Stimulated activated CD4-positive, alpha-beta T cell treated with anti-CD3 and anti-CD28 coated beads, TNF-alpha, amount 100 ng/mL, for 4 hours (primary cell): ENCODE data around the gene SLC25A12.

Source experiments
- DNase-seq, 3 experiments: peaks; one replicate each; pipeline ENCODE4 v3.0.0-alpha.2; 2020; ENCODE audit warnings: low read depth in 3 of 3

Gene SLC25A12

GRCh38 chr2:171889808-171890207 is 4.2 kb downstream of the SLC25A12 start:
- DNase-seq = no peak

- DNase-seq = no peak
These were observed 4.7 kb downstream of the SLC25A12 start for GRCh38 chr2:171889333-171889732.

- no peak for DNase-seq
These were observed 10.7 kb downstream of the SLC25A12 start for GRCh38 chr2:171883275-171883893.

- DNase-seq = no peak
These were observed 11.8 kb downstream of the SLC25A12 start for GRCh38 chr2:171882089-171882769.

DNA sequence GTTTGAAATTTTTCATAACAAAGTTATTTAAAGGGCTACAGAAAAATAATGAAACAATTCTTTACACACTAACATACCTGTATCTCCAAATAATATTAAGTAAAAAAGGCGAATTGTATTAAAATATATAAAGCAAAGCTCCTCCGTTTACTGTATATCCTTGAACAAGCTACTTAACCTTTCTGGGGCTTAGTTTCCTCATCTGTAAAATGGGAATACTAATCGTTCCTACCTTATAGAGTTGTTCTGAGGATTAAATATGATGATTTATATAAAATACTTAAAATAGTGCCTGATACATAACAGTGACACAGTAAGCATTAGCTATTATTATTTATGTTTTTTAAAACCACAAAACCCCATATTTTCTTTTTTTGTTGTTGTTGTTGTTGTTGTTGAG is 13.3 kb downstream of the SLC25A12 start:
- DNase-seq = no peak

GRCh38 chr2:171879865-171880264 is 14.2 kb downstream of the SLC25A12 start:
- DNase-seq = no peak

DNA sequence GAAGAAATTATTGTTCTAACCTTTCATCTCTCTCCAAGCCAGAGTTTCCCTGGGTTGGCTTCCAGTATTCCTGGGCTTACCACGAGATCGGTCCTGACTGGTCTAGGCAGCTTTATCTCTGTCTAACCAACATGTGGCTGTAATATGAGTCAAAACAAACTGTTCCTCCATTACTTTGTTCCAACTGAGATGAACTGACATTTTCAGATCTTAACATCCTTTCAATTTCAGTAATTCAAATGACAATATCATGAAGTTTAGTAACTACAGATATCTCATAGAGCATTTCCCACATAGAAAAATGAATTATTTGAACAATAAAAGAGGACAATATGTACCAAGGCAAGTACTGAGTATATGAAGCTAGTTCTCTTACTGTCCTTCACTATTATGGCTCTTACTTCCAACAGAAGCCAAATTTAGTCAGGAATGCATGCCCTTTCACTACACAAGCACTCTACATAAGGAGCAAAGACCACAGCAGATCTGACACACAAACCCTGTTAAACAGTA is 15.5 kb downstream of the SLC25A12 start:
- no peak for DNase-seq

DNA sequence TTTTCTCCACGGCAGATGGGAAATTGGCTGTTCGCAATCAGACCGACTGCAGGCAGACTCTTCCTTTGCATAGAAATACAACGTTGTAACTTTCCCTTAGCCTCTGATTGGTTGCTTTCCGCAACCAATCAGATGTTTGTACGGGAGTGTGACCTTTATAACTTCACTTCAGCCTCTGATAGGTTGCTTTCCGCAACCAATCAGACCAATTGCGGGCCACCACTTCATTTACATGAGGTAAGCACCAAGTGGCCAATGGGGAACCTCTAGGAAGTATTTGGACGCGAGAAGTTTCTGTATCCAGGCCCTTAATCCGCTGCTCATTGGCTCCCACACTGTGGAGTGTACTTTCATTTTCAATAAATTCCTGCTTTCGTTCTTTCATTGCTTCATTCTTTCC is 19.1 kb downstream of the SLC25A12 start:
- no peak for DNase-seq

GRCh38 chr2:171874517-171874916 is 19.5 kb downstream of the SLC25A12 start:
- no peak for DNase-seq

- no peak for DNase-seq
These were observed 29.6 kb downstream of the SLC25A12 start for GRCh38 chr2:171864357-171864985.

DNA sequence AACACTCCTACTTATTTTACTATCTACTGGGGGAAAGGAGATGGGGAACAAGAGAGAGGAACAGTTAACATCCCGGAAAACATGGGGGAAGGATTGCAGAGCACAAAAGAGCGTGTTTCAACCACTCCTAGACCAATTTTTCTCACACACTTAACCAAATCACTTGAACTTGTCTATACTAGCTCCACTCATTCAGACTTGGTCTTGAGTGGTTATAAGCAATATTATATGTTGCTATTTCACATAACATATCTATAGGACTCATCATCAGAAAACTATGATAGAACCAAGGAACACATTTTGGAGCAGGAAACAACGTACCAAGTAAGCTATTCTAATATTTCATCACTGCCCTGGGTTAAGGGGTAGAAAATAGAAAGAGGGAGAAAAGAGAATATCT is 31.5 kb downstream of the SLC25A12 start:
- DNase-seq = no peak

GRCh38 chr2:171858397-171858958 is 35.6 kb downstream of the SLC25A12 start:
- no peak for DNase-seq

- DNase-seq = no peak
These were observed 38.6 kb downstream of the SLC25A12 start for GRCh38 chr2:171855401-171855800.

GRCh38 chr2:171852366-171852888 is 41.6 kb downstream of the SLC25A12 start:
- no peak for DNase-seq

DNA sequence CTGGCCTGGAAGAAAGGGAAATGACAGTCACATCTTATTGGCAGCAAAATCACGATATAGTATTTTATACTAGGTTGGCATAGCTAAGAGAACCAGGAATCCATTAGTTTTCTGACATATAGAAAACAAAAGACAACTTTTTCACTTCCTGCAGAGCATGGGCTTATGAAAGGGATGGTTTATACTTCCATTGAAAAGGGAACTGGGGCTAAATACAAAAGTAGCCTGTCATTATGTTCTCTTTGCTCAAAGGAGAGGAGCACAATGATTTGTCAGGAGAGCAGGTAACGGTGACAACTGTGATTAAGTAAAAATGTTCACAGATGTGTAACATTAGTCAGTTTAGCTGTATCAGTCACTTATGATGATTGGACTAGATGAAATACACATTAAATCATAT is 46.4 kb downstream of the SLC25A12 start:
- no peak for DNase-seq

DNA sequence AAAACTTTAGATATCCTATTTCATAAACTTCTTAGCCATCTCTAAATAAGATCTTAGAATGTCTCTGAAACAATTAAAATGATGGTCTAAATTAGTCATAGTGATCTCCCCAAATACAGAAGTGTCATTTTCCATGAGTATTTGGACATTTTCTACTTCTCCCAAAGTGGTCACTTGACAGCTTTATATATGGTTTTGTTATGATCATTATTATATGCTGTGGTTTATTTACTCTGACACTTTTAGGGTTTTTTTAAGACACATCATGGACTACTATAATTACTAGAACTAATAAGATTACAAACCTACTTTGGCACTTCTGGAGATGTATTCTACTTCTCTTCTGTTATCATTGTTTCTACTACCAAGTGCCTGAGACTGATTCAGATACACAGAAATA is 47.1 kb downstream of the SLC25A12 start:
- DNase-seq = no peak

DNA sequence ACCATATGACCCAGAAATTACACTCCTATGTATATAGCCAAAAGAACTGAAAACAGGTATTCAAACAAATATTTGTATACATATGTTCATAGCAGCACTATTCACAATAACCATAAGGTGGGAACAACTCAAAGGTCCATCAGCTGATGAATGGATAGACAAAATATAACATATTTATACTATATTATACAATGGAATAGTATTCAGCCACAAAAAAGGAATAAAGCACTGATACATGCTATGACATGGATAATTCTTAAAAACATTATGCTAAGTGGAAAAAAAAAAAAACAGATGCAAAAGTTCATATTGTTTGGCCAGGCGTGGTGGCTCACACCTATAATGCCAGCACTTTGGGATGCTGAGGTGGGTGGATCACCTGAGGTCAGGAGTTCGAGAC is 52.0 kb downstream of the SLC25A12 start:
- no peak for DNase-seq

DNA sequence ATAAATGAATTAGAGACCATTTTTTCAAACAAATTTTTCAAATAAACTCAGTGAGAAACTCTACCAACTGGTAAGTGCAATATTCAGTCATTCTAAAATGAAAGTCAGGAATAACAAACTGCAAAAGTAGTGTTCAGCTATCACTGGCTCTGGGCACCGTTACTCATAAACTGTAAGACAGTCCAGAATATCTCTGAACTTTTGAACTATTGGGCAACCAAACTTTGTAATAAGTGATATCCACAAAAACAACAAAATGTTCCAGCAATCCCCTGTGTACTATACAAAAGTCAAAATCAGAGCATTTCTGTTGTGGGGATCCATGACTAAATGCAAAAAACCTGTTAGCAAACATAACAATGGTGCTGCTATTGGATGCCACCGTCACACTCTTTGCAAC is 56.3 kb downstream of the SLC25A12 start:
- no peak for DNase-seq

DNA sequence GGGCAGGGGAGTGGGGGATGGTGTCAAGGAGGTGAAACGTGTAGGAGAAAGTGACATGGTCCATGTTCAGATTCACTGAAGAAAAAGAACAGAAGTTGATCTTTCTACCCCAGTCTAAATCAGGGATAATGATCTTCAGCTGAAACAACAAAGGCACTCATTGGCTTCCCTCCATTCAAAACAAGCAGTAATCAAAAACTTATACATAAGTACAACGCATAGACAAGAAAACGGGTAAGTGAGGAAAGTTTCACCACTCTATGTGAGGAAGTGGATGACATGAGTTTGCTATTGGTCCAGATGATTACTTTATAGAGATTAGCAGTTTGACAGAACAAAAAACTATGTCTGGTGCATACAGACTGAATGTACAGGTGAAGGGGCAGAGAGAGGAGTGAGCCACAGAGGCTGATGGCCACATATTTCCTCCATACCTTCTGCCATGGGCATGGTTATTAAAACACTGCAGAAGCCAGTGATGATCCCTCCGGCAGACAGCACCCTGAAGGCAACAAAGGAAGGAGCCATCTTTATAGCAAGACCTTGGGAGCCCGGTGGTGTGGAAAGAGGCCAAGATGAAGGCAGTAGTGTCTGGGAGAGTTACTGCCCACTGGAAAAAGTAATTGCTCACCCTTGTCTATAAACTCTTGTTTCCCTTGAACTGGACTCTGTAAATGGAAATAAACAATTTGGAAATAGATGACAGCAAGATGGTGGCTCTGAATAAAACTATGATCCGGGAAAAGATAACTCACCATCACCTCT is 57.7 kb downstream of the SLC25A12 start:
- no peak for DNase-seq

- DNase-seq = no peak
These were observed 58.7 kb downstream of the SLC25A12 start for GRCh38 chr2:171835386-171835785.

GRCh38 chr2:171834286-171834685 is 59.8 kb downstream of the SLC25A12 start:
- DNase-seq = no peak

- no peak for DNase-seq
These were observed 61.6 kb downstream of the SLC25A12 start for GRCh38 chr2:171832489-171832888.
